Medulla oblongata (tissue), 1 donor: ENCODE results near the gene KANSL1.
"Not testable (repeated sequence)": the region's sequence is repeated elsewhere in the genome, so short reads cannot be mapped to it uniquely, and the experiment has no call there.

Experiments
- DNase-seq: peaks from one replicate; pipeline ENCODE4 v3.0.0-alpha.2; 2015; ENCODE audit errors: extremely low spot score

The KANSL1 gene, protein sequence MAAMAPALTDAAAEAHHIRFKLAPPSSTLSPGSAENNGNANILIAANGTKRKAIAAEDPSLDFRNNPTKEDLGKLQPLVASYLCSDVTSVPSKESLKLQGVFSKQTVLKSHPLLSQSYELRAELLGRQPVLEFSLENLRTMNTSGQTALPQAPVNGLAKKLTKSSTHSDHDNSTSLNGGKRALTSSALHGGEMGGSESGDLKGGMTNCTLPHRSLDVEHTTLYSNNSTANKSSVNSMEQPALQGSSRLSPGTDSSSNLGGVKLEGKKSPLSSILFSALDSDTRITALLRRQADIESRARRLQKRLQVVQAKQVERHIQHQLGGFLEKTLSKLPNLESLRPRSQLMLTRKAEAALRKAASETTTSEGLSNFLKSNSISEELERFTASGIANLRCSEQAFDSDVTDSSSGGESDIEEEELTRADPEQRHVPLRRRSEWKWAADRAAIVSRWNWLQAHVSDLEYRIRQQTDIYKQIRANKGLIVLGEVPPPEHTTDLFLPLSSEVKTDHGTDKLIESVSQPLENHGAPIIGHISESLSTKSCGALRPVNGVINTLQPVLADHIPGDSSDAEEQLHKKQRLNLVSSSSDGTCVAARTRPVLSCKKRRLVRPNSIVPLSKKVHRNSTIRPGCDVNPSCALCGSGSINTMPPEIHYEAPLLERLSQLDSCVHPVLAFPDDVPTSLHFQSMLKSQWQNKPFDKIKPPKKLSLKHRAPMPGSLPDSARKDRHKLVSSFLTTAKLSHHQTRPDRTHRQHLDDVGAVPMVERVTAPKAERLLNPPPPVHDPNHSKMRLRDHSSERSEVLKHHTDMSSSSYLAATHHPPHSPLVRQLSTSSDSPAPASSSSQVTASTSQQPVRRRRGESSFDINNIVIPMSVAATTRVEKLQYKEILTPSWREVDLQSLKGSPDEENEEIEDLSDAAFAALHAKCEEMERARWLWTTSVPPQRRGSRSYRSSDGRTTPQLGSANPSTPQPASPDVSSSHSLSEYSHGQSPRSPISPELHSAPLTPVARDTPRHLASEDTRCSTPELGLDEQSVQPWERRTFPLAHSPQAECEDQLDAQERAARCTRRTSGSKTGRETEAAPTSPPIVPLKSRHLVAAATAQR (N-terminal part only)

GRCh38 chr17:46193151-46193625, at the start of gene KANSL1:
Gene KANSL1 (minus strand): TSS chr17:46193429. CDS start chr17:46172143, 21,286 bp downstream.
- peak; percentile 95 for DNase-seq

GRCh38 chr17:46231359-46231758, 38.1 kb upstream of the KANSL1 start:
- not testable (repeated sequence) for DNase-seq

DNA sequence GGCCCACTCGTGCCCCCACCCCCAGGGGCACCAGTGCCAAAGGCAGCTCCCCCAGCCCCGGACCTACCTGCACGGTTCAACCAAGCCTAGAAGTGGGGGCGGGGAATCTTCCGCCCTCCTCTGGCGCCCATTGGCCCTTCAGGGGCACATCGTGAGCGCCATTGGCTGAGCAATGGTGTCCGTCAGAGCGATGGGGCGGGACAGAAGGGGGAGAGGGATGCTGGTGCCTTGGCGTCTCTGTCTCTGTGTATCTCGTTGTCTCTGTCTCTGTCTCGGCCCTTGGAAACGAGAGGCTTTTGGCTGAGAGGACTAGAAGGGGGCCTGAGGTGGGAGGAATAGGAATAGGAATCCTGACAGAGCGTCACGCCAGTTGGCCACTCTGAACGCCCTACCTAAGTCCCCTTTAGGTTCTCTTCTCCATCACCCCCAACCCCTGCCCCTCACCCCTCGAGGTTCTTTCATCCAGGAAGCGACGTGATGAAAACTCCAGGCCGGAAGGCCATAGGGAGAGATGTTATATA, 32.1 kb upstream of the KANSL1 start:
- peak; percentile 99 for DNase-seq

DNA sequence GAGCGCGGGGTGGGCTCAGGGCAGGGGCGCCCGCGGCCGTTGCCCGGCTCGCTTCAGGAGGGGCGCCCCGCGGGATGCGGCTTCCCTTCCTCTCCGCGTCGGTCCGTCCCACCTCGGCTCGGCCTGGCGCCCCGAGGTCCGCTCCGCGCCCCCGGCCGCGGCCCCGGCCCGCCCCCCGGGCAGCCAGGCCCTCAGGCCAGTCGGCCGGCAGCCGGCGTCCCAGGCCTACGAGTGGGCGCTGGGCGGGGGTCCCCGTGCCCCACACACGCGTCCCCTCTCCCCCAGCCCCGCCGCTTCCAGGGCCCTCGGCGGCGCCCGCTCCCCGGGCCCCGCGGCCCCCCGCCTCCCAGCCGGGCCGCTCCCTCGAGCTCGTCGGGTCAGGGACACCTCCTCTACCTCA, 31.6 kb upstream of the KANSL1 start:
- not testable (repeated sequence) for DNase-seq

- DNase-seq = not testable (repeated sequence)
Observed at GRCh38 chr17:46223041-46223440, 29.8 kb upstream of the KANSL1 start.

- no peak for DNase-seq
Observed at GRCh38 chr17:46216682-46217081, 23.5 kb upstream of the KANSL1 start.

DNA sequence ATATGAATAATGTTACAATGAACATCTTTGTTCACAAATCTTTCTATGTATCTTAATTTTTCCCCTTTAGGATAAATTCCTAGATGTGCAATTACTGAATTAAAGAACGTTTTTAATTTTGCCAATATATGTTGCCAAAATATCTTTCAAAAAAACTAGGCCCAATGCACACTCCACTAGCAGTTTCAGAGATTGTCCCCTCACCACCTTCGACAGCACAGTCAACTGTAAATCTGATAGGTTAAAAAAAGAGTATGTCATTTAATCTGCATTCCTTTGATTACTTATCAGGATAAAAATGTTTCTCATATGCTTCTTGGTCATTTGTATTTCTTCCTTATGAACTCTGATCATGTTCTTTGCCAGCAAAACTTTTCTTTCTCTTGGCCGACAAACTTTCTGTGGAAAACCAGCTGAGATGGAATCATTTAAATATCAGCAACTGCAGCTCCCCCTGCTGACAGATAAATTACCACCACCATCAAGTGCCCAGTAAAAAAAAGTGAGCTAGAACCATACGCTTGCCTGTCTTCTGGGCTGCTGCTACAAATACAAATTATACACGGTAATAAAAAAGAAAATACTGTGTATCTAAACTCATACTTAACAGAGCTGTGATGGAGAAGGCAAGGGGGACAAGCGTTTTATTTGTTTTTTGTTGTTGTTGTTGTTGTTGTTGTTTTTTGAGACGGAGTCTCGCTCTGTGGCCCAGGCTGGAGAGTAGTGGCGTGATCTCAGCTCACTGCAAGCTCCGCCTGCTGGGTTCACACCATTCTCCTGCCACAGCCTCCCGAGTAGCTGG, 19.6 kb upstream of the KANSL1 start:
- DNase-seq = peak; percentile 93

GRCh38 chr17:46208997-46209396, 15.8 kb upstream of the KANSL1 start:
- no peak for DNase-seq

DNA sequence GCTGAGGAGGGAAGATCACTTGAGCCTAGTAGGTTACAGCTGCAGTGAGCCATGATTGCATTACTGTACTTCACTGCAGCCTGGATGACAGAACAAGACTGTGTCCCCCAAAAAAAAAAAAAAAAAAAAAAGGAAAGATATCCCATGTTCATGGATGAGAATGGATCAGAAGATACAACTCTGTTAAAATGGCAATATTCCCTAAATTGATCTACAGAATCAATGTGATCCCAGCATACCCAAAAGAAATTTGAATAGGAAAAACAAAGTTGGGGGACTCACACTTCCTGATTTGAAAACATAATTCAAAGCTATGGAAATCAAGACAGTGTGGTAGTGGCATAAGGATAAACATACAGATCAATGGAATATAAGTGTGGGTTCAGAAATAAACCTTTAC, 12.7 kb upstream of the KANSL1 start:
- DNase-seq = no peak

DNA sequence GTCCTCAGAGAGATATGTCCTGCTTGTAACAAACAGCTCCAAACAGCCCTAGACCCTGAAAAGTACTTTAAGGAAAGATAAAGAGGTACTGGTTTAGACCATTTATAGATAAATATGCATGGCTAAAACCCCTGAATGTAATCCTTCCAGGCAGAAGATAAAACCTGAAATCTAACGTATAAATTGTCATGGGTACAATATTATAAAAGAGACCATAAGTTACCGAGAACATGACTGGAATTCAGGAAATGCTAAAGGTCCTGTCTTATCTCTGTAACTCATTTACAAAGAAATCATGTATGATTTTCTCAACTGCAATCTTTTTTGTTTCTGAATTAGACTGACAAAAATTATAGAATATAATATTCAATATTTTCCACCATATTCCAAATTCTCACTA, 9.2 kb upstream of the KANSL1 start:
- no peak for DNase-seq

DNA sequence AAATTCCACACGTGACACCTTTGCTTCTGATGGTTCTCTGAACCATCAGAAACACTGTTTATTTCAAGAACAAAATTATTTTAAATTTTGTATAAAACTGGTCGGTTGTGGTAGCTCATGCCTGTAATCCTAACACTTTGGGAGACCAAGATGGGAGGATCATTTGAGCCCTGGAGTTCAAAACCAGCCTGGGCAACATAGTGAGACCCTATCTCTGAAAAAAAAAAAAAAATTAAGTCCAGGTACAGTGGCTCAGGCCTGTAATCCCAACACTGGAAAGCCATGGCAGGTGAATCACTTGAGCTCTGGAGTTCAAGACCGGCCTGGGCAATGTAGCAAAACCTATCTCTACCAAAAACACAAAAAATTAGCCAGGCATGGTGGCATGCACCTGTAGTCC, 8.3 kb upstream of the KANSL1 start:
- no peak for DNase-seq

- DNase-seq = no peak
Observed at GRCh38 chr17:46200197-46200596, 7.0 kb upstream of the KANSL1 start.

DNA sequence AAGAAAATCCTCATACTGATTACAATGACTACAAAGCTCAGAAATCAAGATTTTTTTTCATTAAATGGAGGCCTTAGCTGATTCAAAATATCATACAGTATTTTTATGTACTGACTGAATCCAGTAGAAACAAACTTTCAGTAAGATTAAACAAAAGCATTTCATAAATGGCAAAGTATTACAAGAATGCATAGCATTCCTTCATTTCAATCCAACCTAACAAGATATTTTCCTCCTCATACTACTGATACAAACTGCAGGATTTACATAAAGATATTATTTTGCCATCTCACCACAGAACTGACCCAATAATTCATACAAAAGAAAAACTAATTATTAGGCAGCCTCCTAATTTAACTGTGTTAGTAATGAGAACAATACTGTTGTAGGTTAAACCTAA, 6.2 kb upstream of the KANSL1 start:
- no peak for DNase-seq

- no peak for DNase-seq
Observed at GRCh38 chr17:46198233-46198632, 5.0 kb upstream of the KANSL1 start.

DNA sequence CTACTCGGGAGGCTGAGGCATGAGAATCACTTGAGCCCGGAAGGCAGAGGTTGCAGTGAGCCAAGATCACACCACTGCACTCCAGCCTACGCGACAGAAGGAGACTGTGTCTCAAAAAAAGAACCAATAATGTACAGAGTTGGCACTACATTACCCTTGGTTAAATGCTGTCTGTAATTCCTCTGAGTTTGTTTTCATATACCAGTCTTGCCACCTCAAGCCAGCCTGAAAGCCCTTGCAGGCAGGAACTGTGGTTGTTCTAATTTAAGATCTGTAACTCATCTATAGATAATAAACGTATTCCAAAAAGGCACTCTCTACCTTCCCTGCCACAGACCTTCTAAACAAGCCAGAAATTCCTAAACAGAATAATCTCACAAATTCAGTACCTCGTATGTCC, 4.3 kb upstream of the KANSL1 start:
- DNase-seq = no peak

DNA sequence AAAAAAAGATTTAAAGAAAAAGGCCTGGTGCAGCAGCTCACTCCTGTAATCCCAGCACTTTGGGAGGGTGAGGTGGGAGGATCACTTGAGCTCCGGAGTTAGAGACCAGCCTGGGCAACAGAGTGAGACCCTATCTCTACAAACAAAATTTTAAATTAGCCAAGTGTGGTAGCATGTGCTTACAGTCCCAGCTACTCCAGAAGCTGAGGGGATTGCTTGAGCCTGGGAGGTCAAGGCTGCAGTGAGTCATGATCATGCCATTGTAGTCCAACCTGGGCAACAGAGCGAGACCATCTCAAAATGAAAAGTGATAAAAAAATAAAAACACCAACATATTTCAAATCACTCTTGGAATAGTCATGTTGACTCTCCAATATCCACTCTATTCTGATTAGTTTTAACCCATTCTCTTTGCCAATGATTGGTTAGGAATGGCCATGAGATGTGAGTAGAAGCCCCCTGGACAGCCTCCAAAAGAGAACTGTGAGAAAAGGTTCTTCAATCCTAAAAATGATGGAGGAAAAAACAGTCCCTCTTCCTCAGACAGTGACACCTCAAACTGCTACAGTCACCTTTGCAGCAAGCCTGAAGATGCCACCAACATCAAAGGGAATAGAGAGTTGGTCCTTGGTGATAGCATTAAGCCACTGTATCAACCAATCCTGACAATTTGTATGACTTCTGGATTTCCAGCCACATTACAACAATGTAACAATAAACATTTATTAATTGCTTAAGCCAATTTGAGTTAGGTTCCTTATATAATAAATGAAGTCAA, 2.9 kb upstream of the KANSL1 start:
- DNase-seq = no peak

DNA sequence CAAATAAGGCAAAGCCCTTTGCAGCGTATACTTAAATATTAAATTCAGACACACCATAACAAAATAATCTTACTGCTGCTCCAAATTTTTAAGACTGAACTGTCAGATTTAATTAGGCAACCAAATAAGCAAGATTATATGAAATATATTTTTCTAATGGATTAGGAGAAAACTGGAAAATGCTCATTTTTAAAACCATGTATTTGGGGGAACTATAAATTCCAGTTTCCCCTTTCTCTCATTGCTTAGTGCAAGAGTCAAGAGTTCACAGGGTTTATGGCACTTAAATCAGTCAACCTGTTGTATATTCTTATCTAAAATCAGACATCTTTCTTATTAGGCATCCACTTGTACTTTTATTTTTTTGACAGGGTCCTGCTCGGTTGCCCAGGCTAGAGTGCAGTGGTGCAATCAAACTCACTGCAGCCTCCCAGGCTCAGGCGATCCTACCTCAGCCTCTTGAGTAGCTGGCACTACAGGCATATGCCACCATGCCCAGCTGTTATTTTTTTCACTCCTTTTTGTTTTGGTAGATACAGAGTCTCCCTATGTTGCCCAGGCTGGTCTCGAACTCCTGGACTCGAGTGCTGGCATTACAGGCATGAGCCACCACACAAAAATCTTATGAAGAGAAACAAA, 2.1 kb upstream of the KANSL1 start:
- no peak for DNase-seq

- peak; percentile 59 for DNase-seq
Observed at GRCh38 chr17:46194393-46195216, 1.4 kb upstream of the KANSL1 start.
